Measurements from ENCODE around the gene C2orf74. TPM values are rescaled to one million over a fixed set of nuclear protein-coding genes. Genes with fewer than 3 reads are reported as not detected.
"Not testable (repeated sequence)": the region's sequence is repeated elsewhere in the genome, so short reads cannot be mapped to it uniquely, and the experiment has no call there.

C2orf74 gene
- total and polyA plus RNA-seq, 2 experiments from 2014 or later = 5.7 to 21.5 TPM

- TF ChIP-seq ETS1 (IDR thresholded peaks at IDR 0.05) (no peak), JUNB (IDR thresholded peaks at IDR 0.05; ENCODE audit: unreplicated experiment) (no peak), NANOG (IDR thresholded peaks at IDR 0.05; ENCODE audit: borderline replicate concordance) (no peak), ZNF331 (CRISPR knock-in tag; IDR thresholded peaks at IDR 0.05; ENCODE audit: low read depth) (no peak), REST (IDR thresholded peaks at IDR 0.05; ENCODE audit: unreplicated experiment) (no peak), CREB1 (CRISPR knock-in tag; IDR thresholded peaks at IDR 0.05; ENCODE audit: low read depth) (no peak)
Measured at GRCh38 chr2:61193670-61194561, 31.9 kb downstream of the C2orf74 start (continued).

DNA sequence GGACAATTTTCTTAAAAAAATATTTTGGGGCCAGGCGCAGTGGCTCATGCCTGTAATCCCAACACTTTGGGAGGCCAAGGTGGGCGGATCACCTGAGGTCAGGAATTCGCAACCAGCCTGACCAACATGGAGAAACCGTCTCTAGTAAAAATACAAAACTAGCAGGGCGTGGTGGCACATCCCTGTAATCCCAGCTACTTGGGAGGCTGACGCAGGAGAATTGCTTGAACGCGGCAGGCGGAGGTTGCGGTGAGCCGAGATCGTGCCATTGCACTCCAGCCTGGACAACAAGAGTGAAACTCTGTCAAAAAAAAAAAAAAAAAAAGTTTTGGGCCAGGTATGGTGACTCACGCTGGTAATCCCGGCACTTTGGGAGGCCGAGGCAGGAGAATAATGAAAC, 32.7 kb downstream of the C2orf74 start:
- not testable (repeated sequence) for H3K79me2 ChIP-seq (replicated peaks; ENCODE audit: insufficient read depth); H3F3A ChIP-seq (replicated peaks; ENCODE audit: low read depth); H3K27me3 Mint-ChIP-seq (ENCODE audit: insufficient read depth, low read depth, poor library complexity); ATAC-seq; H4K20me1 ChIP-seq (replicated peaks; ENCODE audit: insufficient read depth); H2AFZ ChIP-seq; H3K4me3 ChIP-seq; H3K4me3 Mint-ChIP-seq; H3K27ac ChIP-seq (ENCODE audit: low read depth); H3K4me2 ChIP-seq; H3K4me1 Mint-ChIP-seq; H3K27ac Mint-ChIP-seq; H3K9me2 ChIP-seq (ENCODE audit: insufficient read depth); DNase-seq (ENCODE audit: low spot score); H3K4me1 ChIP-seq (ENCODE audit: insufficient read depth); H3K9me3 Mint-ChIP-seq; H3K27me3 ChIP-seq (ENCODE audit: insufficient read depth)
- H3K36me3 ChIP-seq (ENCODE audit: insufficient read depth) = peaks cover 16% of the 10 kb centered on the region
- H3K36me3 Mint-ChIP-seq (ENCODE audit: low read depth) = peaks cover 17% of the 10 kb centered on the region; the same call in 2 of the 3 replicates

DNA sequence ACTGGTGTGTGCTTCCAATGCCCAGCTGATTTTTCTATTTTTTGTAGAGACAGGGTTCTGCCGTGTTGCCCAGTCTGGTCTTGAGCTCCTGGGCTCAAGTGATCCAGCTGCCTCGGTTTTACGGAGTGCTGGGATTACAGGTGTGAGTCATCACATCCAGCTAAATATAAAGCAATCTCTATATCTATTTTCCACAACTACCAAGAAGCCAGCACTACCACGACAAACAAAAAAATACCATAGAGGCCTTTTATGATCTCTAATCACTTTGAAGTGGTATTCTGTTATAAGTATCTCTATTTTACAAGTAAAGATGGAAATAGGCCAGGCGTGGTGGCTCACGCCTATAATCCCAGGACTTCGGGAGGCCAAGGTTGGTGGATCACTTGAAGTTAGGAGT, 34.7 kb downstream of the C2orf74 start:
- Mint-ChIP-seq H3K4me1 (no peaks in the 10 kb centered on the region), H3K4me3 (no peak overlapping the region), H3K36me3 (ENCODE audit: low read depth) (peaks cover 16% of the 10 kb centered on the region; the same call in 2 of the 3 replicates), H3K9me3 (no peaks in the 10 kb centered on the region), H3K27me3 (ENCODE audit: insufficient read depth, low read depth, poor library complexity) (peaks cover 5% of the 10 kb centered on the region), H3K27ac (no peak overlapping the region)
- H3K79me2 ChIP-seq (replicated peaks; ENCODE audit: insufficient read depth) = no peaks in the 10 kb centered on the region
- TF ChIP-seq NANOG (IDR thresholded peaks at IDR 0.05; ENCODE audit: borderline replicate concordance) = no peak
- H4K20me1 ChIP-seq (replicated peaks; ENCODE audit: insufficient read depth) = 0 out of 2 replicates have a peak, but pooled peaks cover 2% of the 10 kb centered on the region
- no peaks in the 10 kb centered on the region for H3K27me3 ChIP-seq (ENCODE audit: insufficient read depth)
- no peak overlapping the region for H3K4me2 ChIP-seq
- H3K4me3 ChIP-seq = no peak overlapping the region
- H3F3A ChIP-seq (replicated peaks; ENCODE audit: low read depth) = no peaks in the 10 kb centered on the region
- no peak for ATAC-seq
- H3K27ac ChIP-seq (ENCODE audit: low read depth) = no peak overlapping the region
- H2AFZ ChIP-seq = no peak overlapping the region
- no peak for DNase-seq (ENCODE audit: low spot score)
- H3K36me3 ChIP-seq (ENCODE audit: insufficient read depth) = peaks cover 4% of the 10 kb centered on the region; the same call in 1 of the 2 replicates
- no peaks in the 10 kb centered on the region for H3K9me2 ChIP-seq (ENCODE audit: insufficient read depth)
- H3K4me1 ChIP-seq (ENCODE audit: insufficient read depth) = no peaks in the 10 kb centered on the region

Data from GM23338 (cell line).